Progenitor cell of endocrine pancreas (in vitro differentiated cells): ENCODE results near the gene APBA1. TPM values are rescaled to one million over a fixed set of nuclear protein-coding genes. Genes with fewer than 3 reads are reported as not detected.

Experiments
- DNase-seq: peaks from one replicate; pipeline ENCODE4 v3.0.0; 2021; ENCODE audit warnings: low spot score; ENCODE audit not compliant: unreplicated experiment
- H3K27ac Mint-ChIP-seq: 2 replicates; pipeline ENCODE4 v1.8.0; 2021; ENCODE audit warnings: mild to moderate bottlenecking, moderate library complexity, mixed read lengths
- H3K27me3 Mint-ChIP-seq: 2 replicates; pipeline ENCODE4 v1.8.0; 2021; ENCODE audit warnings: mixed read lengths
- H3K36me3 Mint-ChIP-seq: 2 replicates; pipeline ENCODE4 v1.8.0; 2022; ENCODE audit warnings: mixed read lengths; ENCODE audit not compliant: insufficient read depth
- H3K4me1 Mint-ChIP-seq: 2 replicates; pipeline ENCODE4 v1.8.0; 2021; ENCODE audit warnings: low read depth, mixed read lengths
- H3K4me3 Mint-ChIP-seq: 2 replicates; pipeline ENCODE4 v1.8.0; 2021; ENCODE audit warnings: low read depth, mild to moderate bottlenecking, moderate library complexity, mixed read lengths
- H3K9me3 Mint-ChIP-seq: 2 replicates; pipeline ENCODE4 v1.8.0; 2021; ENCODE audit warnings: low read depth, mixed read lengths
- total RNA-seq: library from RNA; stranded (reverse); gene quantifications from 2 replicates; pipeline ENCODE4 v1.2.1, GENCODE V29; 2021
- TF ChIP-seq, protein P1 (sequence below): fragments of 200-600 bp; sonication (generic); IDR thresholded peaks from one replicate; pipeline ENCODE4 v1.5.0; 2021; ENCODE audit warnings: antibody characterized with exemption, mild to moderate bottlenecking; ENCODE audit not compliant: unreplicated experiment

APBA1 gene
- total RNA-seq, 1 donor from 2014 or later, result 1.8 TPM

DNA sequence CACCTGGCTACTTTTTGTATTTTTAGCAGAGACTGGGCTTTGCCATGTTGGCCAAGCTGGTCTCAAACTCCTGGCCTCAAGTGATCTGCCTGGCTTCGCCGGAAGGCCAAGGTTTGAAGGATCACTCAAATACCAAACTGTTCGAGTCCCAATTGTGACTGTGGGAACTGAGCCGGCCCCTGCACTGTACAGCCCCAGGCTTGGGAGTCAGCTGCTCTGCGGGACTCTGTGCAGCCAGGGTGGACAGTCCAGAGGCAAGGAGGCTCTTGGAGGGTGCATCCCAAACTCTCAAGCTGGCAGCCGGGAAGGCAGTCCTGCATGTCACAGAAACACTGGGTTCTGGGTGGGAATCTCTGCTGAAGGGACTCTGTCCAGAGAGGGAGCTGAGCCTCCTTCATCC is 238.2 kb downstream of the APBA1 start:
- TF ChIP-seq, protein P1, sequence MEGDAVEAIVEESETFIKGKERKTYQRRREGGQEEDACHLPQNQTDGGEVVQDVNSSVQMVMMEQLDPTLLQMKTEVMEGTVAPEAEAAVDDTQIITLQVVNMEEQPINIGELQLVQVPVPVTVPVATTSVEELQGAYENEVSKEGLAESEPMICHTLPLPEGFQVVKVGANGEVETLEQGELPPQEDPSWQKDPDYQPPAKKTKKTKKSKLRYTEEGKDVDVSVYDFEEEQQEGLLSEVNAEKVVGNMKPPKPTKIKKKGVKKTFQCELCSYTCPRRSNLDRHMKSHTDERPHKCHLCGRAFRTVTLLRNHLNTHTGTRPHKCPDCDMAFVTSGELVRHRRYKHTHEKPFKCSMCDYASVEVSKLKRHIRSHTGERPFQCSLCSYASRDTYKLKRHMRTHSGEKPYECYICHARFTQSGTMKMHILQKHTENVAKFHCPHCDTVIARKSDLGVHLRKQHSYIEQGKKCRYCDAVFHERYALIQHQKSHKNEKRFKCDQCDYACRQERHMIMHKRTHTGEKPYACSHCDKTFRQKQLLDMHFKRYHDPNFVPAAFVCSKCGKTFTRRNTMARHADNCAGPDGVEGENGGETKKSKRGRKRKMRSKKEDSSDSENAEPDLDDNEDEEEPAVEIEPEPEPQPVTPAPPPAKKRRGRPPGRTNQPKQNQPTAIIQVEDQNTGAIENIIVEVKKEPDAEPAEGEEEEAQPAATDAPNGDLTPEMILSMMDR, result no peak
- Mint-ChIP-seq H3K4me3 (no peak overlapping the region), H3K36me3 (peaks cover 1% of the 10 kb centered on the region), H3K9me3 (peaks cover 3% of the 10 kb centered on the region), H3K4me1 (no peaks in the 10 kb centered on the region), H3K27me3 (peaks cover 4% of the 10 kb centered on the region), H3K27ac (no peak overlapping the region)
- no peak for DNase-seq

DNA sequence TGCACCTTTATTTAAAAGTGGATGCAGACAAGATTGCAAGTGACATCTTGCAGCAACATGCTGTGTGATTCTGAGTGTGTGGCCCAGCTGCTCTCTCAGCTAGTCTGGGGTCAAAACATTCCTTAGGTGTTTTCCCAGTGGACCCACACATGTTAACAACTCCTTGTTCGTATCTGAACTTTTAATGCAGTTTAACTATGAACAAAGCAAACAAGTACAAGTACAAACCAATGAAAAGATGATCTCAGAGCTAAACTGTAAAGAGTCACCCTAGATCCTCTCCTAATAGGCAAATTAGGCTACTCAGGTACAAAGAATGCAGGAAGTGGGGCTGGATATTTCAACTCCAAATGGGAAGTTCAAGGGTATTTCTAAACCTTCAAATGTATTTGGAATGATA is 238.8 kb downstream of the APBA1 start:
- TF ChIP-seq, protein P1, result no peak
- Mint-ChIP-seq H3K27ac (no peak overlapping the region), H3K4me3 (no peak overlapping the region), H3K27me3 (peaks cover 4% of the 10 kb centered on the region), H3K4me1 (no peaks in the 10 kb centered on the region), H3K9me3 (peaks cover 3% of the 10 kb centered on the region), H3K36me3 (peaks cover 1% of the 10 kb centered on the region)
- DNase-seq, result no peak

DNA sequence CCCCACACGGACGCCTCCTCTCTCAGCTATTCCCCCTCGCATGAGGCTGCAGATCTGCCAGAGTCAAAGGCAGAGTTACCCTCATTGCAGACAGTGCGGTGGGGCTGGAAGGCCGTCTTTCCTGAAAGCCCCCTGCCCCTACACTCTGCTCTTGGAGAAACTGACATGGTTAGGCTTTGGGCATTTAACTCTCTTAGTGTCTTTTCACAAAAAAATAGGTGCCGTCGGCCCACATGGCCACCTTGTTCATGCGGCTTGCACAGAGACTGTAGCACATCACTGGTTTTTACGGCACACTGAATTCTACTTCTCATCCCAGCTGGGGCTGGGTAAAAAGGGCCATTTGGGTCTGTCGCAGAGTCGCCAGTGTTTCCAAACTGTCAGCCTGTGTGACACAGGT is 239.5 kb downstream of the APBA1 start:
- TF ChIP-seq, protein P1, result no peak
- Mint-ChIP-seq H3K27ac (peak overlapping the region; percentile 34), H3K27me3 (peaks cover 4% of the 10 kb centered on the region), H3K9me3 (peaks cover 3% of the 10 kb centered on the region), H3K4me1 (no peaks in the 10 kb centered on the region), H3K4me3 (no peak overlapping the region), H3K36me3 (peaks cover 1% of the 10 kb centered on the region)
- no peak for DNase-seq

DNA sequence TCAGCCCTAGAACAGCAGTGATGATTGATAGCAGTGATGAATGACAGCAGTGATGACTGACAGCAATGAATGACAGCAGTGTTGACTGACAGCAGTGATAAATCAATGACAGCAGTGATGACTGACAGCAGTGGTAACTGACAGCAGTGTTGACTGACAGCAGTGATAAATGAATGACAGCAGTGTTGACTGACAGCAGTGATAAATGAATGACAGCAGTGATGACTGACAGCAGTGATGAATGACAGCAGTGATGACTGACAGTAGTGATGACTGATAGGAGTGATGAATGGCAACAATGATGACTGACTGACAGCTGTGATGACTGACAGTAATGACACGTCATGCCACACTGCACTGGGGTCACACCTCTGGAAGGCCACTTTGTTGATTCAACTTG is 240.4 kb downstream of the APBA1 start:
- no peak for DNase-seq
- peaks cover 3% of the 10 kb centered on the region for H3K9me3 Mint-ChIP-seq
- H3K4me1 Mint-ChIP-seq, result peaks cover 4% of the 10 kb centered on the region
- H3K27me3 Mint-ChIP-seq, result peaks cover 4% of the 10 kb centered on the region
- TF ChIP-seq, protein P1, result no peak
- H3K36me3 Mint-ChIP-seq, result peaks cover 1% of the 10 kb centered on the region
- no peak overlapping the region for H3K4me3 Mint-ChIP-seq
- no peak overlapping the region for H3K27ac Mint-ChIP-seq

DNA sequence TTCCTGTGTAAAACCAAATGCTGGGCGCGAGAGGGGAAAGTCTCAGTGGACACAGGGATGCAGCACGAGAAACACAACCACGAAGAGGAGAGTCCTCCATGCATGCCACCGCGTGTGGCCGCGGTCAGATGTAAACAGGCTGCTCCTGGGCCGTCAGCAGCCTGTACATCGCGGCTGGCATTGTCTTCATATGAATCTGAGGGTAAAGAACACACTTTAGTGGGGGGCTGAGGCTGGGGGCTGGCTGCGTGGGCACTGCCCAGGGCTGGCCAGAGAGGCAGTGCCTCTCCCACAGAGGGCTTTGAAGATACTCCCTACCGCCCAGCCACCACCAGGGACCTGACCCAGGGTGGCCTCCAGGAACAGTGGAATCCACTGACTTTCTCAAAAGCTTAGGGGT is 241.0 kb downstream of the APBA1 start:
- no peak overlapping the region for H3K4me3 Mint-ChIP-seq
- H3K4me1 Mint-ChIP-seq, result peaks cover 4% of the 10 kb centered on the region
- H3K9me3 Mint-ChIP-seq, result peaks cover 3% of the 10 kb centered on the region
- H3K27me3 Mint-ChIP-seq, result peaks cover 4% of the 10 kb centered on the region
- peak overlapping the region; percentile 77 for H3K27ac Mint-ChIP-seq
- TF ChIP-seq, protein P1, result no peak
- DNase-seq, result no peak
- peaks cover 1% of the 10 kb centered on the region for H3K36me3 Mint-ChIP-seq
